Subcutaneous adipose tissue (tissue), 4 donors: ENCODE data around the gene ANXA5. TPM values are rescaled to one million over a fixed set of nuclear protein-coding genes. Genes with fewer than 3 reads are reported as not detected.

ENCODE experiments used
- total RNA-seq, 4 donors: library from RNA; depleted of rRNA; stranded (reverse); fragments of >200 nt; gene quantifications; one replicate each; pipeline ENCODE4 v1.1.0, GENCODE V29; 2016
- TF ChIP-seq, protein P1 (sequence below): fragments of 450-650 bp; IDR thresholded peaks from one replicate; pipeline ENCODE4 v1.5.1; 2016; ENCODE audit warnings: low read depth, mild to moderate bottlenecking, control low read depth, antibody characterized with exemption, moderate library complexity

ANXA5 gene
- total RNA-seq, 4 donors from 2014 or later: 448 to 793 (median 575) TPM

DNA sequence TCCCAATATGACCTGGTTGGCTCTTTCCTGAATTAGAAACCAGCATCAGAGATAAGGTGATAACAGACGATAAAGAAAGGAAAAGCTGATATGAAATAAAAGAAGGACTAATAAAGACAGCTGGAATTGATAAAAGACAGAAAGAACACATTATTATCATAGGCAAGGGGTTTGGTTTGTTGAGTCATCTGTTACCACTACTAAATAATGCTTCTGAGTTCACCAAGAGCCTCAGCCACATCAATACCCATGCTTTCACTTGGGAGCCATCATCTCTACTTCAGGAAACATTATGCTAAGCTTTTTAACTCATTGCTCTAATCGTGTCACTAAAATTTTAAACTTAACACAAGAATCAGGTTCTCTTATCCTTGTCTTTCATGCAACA lies 27.6 kb downstream of the ANXA5 start:
- TF ChIP-seq, protein P1, sequence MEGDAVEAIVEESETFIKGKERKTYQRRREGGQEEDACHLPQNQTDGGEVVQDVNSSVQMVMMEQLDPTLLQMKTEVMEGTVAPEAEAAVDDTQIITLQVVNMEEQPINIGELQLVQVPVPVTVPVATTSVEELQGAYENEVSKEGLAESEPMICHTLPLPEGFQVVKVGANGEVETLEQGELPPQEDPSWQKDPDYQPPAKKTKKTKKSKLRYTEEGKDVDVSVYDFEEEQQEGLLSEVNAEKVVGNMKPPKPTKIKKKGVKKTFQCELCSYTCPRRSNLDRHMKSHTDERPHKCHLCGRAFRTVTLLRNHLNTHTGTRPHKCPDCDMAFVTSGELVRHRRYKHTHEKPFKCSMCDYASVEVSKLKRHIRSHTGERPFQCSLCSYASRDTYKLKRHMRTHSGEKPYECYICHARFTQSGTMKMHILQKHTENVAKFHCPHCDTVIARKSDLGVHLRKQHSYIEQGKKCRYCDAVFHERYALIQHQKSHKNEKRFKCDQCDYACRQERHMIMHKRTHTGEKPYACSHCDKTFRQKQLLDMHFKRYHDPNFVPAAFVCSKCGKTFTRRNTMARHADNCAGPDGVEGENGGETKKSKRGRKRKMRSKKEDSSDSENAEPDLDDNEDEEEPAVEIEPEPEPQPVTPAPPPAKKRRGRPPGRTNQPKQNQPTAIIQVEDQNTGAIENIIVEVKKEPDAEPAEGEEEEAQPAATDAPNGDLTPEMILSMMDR: no peak

DNA sequence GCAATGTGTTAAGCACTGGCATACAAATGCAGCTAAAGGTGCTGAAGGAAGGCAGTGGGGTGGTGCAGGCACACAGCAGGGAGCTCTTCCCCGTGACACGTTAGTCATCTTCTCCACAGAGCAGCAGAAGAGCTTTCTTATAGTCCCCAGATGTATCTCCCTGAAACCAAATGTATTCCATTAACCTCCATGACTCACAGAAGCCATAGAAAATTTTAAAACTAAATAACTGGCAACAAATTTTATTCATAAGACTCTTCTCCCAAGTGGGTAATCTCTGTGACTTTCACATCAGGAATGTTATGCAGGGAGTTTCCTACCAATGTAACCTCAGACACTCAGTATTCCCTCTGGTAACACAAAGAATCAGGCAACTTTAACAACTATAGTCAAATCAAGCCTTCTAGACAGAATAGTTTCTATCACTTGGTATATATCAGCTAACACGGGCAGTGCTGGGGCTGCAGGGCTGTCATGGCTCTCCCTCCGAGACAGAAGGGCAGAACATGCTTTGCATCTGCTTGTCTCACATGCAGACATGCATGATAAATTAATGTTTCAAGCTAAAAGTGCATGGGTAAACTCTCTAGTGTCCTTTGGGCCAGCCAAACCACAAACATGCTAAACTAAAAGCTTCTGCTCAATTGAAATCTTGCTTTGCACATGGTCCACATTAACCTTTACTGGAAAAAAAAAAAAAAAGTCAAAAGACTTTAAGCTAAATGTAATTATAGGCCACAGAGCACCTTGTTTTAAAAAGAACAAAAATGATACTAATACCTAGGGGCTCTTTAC lies 28.2 kb downstream of the ANXA5 start:
- TF ChIP-seq, protein P1: no peak

DNA sequence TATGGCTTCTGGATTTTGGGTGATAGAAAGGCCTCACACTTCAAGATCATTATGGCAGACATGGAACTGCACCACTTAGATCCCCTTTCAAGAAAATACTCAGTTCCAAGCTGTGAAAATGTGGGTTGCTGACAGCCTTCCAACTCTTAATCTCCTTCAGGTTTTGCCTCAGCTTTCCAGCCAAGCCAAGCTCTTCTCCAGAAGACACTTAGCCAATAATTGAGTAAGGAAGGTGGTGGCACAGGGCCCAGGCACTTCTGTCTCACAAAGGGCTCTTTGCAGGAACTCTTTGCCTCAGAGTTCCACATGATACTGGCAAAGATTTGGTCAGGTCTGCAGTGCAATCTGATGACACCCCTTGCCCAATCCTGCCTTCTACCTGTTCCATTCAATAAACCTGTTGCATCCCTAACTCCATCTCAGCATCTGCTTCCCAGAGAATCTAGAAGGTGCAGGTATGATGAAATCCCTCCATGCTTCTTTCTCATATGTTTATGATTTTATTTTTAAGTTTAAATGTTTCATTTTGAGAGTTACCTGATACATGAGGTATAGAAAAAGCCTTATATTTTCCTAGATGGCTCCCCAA lies 30.6 kb downstream of the ANXA5 start:
- TF ChIP-seq, protein P1: no peak

DNA sequence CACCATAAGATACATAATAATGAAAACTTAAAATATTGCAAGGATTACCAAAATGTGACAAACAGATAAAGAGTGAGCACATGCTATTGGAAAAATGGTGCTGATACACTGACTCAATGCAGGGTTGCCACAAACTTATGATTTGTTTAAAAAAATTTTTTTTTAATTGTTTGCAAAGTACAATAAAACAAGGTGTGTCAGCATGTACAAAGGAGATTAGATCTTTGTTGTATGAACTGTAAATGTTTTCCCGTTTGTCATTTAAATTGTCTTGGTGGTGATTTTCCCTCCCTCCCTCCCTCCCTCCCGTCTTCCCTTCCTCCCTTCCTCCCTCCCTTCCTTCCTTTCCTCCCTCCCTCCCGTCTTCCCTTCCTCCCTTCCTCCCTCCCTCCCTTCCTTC lies 31.4 kb downstream of the ANXA5 start:
- TF ChIP-seq, protein P1: no peak

DNA sequence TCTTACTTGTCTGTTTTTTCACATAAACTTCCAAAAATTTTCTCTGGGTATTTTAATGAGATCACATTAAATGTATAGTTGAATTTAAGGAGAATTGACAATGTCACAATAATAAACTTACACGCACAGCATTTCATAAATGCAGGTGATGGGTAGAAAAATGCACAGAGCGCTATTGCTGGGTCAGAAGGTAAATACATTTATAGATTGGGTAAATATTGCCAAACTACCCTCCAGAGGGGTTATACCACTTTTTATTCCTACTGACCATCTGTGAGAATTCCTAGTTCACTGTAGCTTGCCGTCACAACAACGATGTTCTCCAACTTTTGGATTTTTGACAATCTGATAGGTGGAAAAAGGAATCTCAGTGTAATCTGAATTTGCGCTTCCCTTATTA lies 34.6 kb downstream of the ANXA5 start:
- TF ChIP-seq, protein P1: no peak

DNA sequence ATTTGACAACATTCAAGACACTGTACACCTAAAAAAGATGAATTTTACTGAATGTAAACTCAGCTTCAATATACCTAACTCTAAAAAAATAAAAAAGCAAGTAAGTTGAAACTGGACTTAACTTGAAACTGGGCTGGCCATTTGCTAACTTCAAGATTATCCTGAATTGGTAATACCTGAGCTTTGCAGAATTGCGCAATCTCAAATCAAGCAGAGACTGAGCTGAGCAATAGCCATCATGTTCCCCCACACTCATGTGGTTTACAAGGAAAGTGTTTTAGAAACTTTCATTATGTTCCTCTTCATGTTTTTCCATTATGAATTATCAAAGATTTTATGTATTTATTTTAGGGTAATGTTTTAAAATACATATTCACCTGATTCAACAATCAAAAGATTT lies 38.7 kb downstream of the ANXA5 start:
- TF ChIP-seq, protein P1: no peak

DNA sequence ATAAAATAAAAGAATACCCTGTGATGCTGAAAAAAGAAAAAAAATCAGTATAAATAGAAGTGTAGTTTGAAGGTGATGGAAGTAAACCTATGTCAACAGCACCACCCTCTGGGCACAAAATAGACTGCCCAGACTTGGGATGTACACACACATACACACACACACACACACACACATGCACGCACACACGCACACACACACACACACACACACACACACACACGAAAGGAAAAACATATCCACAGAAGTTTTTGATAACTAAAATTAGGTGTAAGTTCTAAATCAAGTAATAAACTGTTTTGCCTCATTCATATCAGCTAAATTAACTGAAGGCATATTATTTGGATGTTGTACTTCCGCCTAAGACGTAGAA lies 40.5 kb downstream of the ANXA5 start:
- TF ChIP-seq, protein P1: no peak
